ENCODE results near the gene INIP. TPM values are rescaled to one million over a fixed set of nuclear protein-coding genes. Genes with fewer than 3 reads are reported as not detected.

The INIP gene, protein sequence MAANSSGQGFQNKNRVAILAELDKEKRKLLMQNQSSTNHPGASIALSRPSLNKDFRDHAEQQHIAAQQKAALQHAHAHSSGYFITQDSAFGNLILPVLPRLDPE
- total RNA-seq (2014; rRNA removed; shearing (Covaris generic)) = 16.7 and 26.7 TPM in 2 replicates
- polyA plus RNA-seq (2016; fragmentation: Nextera tagmentation; extraction: Ambion mirVana) = 24.7 and 30.4 TPM in 2 replicates
- long read RNA-seq, full-length matches to known transcripts = 7 of 14 reads
- long read RNA-seq, partial matches to known transcripts = 0 of 14 reads
- long read RNA-seq, other reads (novel, unspliced or antisense) = 7 of 14 reads

DNA sequence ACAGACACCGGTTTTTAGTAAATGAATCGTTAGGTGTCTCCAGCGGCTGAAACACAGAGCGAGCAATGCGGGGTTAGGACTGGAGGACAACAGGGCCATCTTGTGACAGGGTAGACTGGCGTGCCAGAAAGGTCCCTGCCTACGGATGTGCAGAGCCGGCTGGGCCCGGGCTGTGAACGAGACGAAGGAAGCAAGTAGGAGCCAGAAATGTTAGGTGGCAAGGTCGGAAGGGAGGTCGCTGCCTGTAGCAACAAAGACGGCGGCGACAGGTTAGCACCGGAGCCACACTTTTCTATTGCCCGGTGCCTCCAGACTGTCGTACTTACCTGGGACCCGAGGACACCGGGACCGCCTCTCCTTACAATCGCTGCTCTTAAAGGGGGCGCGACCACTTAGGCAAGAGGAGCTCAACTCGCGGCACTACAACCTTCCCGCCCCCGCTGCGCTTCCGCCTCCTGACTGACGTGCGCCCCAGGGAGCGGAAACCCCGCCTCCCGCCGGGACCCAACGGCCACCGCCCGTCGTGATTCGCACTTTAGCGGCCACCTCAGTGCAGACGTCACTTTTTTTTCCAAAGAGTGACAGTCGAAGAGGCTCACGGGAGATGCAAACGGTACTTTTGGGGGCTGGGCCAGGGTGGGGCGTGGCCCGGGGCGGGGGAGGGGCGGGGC lies at the start of gene INIP:
INIP (minus strand) TSS at position 457 of the 671 bp plus-strand sequence. CDS start 1,632 bp downstream, outside the sequence.
- ATAC-seq (peak; percentile 93), DNase-seq (ENCODE audit: low spot score) (peak; percentile 99)
- H2AFZ ChIP-seq = peak within 1 kb of the TSS; percentile 94
- H3K4me2 ChIP-seq = peak within 1 kb of the TSS; percentile 83
- no peaks in the 10 kb centered on the region for H3K27me3 Mint-ChIP-seq (ENCODE audit: insufficient read depth, low read depth, poor library complexity)
- H3K27me3 ChIP-seq (ENCODE audit: insufficient read depth) = no peaks in the 10 kb centered on the region
- peaks cover 3% of the 10 kb centered on the region; the same call in 2 of the 3 replicates for H3K36me3 Mint-ChIP-seq (ENCODE audit: low read depth)
- no peaks in the 10 kb centered on the region; the same call in 1 of the 2 replicates for H3K36me3 ChIP-seq (ENCODE audit: insufficient read depth)
- 0 out of 2 replicates have a peak, but pooled peaks cover 6% of the 10 kb centered on the region for H3F3A ChIP-seq (replicated peaks; ENCODE audit: low read depth)
- peak within 1 kb of the TSS; percentile 70 for H3K4me3 ChIP-seq
- no peaks in the 10 kb centered on the region for H3K4me1 ChIP-seq (ENCODE audit: insufficient read depth)
- no peaks in the 10 kb centered on the region for H3K9me2 ChIP-seq (ENCODE audit: insufficient read depth)
- no peaks in the 10 kb centered on the region for H3K9me3 Mint-ChIP-seq
- H3K27ac Mint-ChIP-seq = peak within 1 kb of the TSS; percentile 96
- no peaks in the 10 kb centered on the region for H4K20me1 ChIP-seq (replicated peaks; ENCODE audit: insufficient read depth)
- peaks cover 27% of the 10 kb centered on the region for H3K79me2 ChIP-seq (replicated peaks; ENCODE audit: insufficient read depth)
- H3K4me1 Mint-ChIP-seq = no peaks in the 10 kb centered on the region
- H3K4me3 Mint-ChIP-seq = peak within 1 kb of the TSS; percentile 95
- peak within 1 kb of the TSS; percentile 89 for H3K27ac ChIP-seq (ENCODE audit: low read depth)
- TF ChIP-seq POLR2AphosphoS5 (IDR thresholded peaks at IDR 0.05; ENCODE audit: low read depth) = peak; percentile 94
- TF ChIP-seq ETS1 (IDR thresholded peaks at IDR 0.05) = peak; percentile 77
- peak; percentile 87 for TF ChIP-seq CREB1 (CRISPR knock-in tag; IDR thresholded peaks at IDR 0.05; ENCODE audit: low read depth)
- TF ChIP-seq, protein P1, sequence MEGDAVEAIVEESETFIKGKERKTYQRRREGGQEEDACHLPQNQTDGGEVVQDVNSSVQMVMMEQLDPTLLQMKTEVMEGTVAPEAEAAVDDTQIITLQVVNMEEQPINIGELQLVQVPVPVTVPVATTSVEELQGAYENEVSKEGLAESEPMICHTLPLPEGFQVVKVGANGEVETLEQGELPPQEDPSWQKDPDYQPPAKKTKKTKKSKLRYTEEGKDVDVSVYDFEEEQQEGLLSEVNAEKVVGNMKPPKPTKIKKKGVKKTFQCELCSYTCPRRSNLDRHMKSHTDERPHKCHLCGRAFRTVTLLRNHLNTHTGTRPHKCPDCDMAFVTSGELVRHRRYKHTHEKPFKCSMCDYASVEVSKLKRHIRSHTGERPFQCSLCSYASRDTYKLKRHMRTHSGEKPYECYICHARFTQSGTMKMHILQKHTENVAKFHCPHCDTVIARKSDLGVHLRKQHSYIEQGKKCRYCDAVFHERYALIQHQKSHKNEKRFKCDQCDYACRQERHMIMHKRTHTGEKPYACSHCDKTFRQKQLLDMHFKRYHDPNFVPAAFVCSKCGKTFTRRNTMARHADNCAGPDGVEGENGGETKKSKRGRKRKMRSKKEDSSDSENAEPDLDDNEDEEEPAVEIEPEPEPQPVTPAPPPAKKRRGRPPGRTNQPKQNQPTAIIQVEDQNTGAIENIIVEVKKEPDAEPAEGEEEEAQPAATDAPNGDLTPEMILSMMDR (conservative IDR thresholded peaks at IDR 0.05; ENCODE audit: low read depth in 2 of 2) = peak; percentile 14 to 47; a peak in 2 of 4 replicates
- no peak for TF ChIP-seq ZNF114 (CRISPR knock-in tag; IDR thresholded peaks at IDR 0.05)
- TF ChIP-seq EZH2phosphoT487 (IDR thresholded peaks at IDR 0.05; ENCODE audit: unreplicated experiment) = no peak
- no peak for TF ChIP-seq ZNF462 (CRISPR knock-in tag; IDR thresholded peaks at IDR 0.05)
- no peak for TF ChIP-seq NANOG (IDR thresholded peaks at IDR 0.05; ENCODE audit: borderline replicate concordance)

All from GM23338 (cell line).